Neural progenitor cell (in vitro differentiated cells): ENCODE measurements around the gene THEM5. TPM values are rescaled to one million over a fixed set of nuclear protein-coding genes. Genes with fewer than 3 reads are reported as not detected.
"Not testable (repeated sequence)": the region's sequence is repeated elsewhere in the genome, so short reads cannot be mapped to it uniquely, and the experiment has no call there.

Experiments
- DNase-seq: peaks from one replicate; pipeline ENCODE4 v3.0.0-alpha.2; 2016; ENCODE audit warnings: low spot score
- H2AFZ ChIP-seq: fragments of 200-600 bp; sonication (generic); replicated peaks from 2 replicates; pipeline ENCODE4 v1.6.1; 2016; ENCODE audit warnings: antibody characterized with exemption
- H3F3A ChIP-seq: fragments of 200-600 bp; sonication (generic); 2 replicates; pipeline ENCODE4 v1.6.1; 2016; ENCODE audit warnings: antibody characterized with exemption, low read depth
- H3K27ac ChIP-seq: fragments of 200-600 bp; sonication (generic); 2 replicates; pipeline ENCODE4 v1.5.1; 2016; ENCODE audit warnings: mild to moderate bottlenecking
- H3K27me3 ChIP-seq: fragments of 200-600 bp; sonication (generic); 2 replicates; pipeline ENCODE4 v1.6.1; 2016; ENCODE audit warnings: mild to moderate bottlenecking, moderate library complexity
- H3K36me3 ChIP-seq: fragments of 200-600 bp; sonication (generic); 2 replicates; pipeline ENCODE4 v1.5.1; 2016
- H3K4me1 ChIP-seq: fragments of 200-600 bp; sonication (generic); 2 replicates; pipeline ENCODE4 v1.6.1; 2016; ENCODE audit warnings: mixed run types
- H3K4me2 ChIP-seq: fragments of 200-600 bp; sonication (generic); 2 replicates; pipeline ENCODE4 v1.6.1; 2016
- H3K4me3 ChIP-seq: fragments of 200-600 bp; sonication (generic); 2 replicates; pipeline ENCODE4 v1.5.1; 2016
- H3K79me2 ChIP-seq: fragments of 200-600 bp; sonication (generic); 2 replicates; pipeline ENCODE4 v1.6.1; 2016; ENCODE audit warnings: low read depth
- H3K9ac ChIP-seq: fragments of 200-600 bp; sonication (generic); 2 replicates; pipeline ENCODE4 v1.6.1; 2016
- H3K9me3 ChIP-seq: fragments of 200-600 bp; sonication (generic); 2 replicates; pipeline ENCODE4 v1.5.1; 2016; ENCODE audit warnings: low read depth
- H4K20me1 ChIP-seq: fragments of 200-600 bp; sonication (generic); 2 replicates; pipeline ENCODE4 v1.6.1; 2016; ENCODE audit warnings: low read depth
- H3K27ac Mint-ChIP-seq: 3 replicates; pipeline ENCODE4 v1.8.0; 2021; ENCODE audit warnings: mixed read lengths
- H3K27me3 Mint-ChIP-seq: 2 replicates; pipeline ENCODE4 v1.8.0; 2022; ENCODE audit warnings: low read depth, mild to moderate bottlenecking, inconsistent platforms, moderate library complexity, mixed read lengths; ENCODE audit not compliant: insufficient read depth
- H3K36me3 Mint-ChIP-seq: 3 replicates; pipeline ENCODE4 v1.8.0; 2021; ENCODE audit warnings: mixed read lengths
- H3K4me1 Mint-ChIP-seq: 3 replicates; pipeline ENCODE4 v1.8.0; 2021; ENCODE audit warnings: mixed read lengths
- H3K4me3 Mint-ChIP-seq: 3 replicates; pipeline ENCODE4 v1.8.0; 2021; ENCODE audit warnings: mild to moderate bottlenecking, moderate library complexity, mixed read lengths
- H3K9me3 Mint-ChIP-seq: 3 replicates; pipeline ENCODE4 v1.8.0; 2020; ENCODE audit warnings: mixed read lengths
- EZH2 ChIP-seq: fragments of 200-600 bp; sonication (generic); IDR thresholded peaks from 2 replicates; pipeline ENCODE4 v1.6.1; 2017; ENCODE audit warnings: antibody characterized with exemption, mild to moderate bottlenecking, moderate library complexity
- EZH2phosphoT487 ChIP-seq: fragments of 200-600 bp; sonication (generic); IDR thresholded peaks from 2 replicates; pipeline ENCODE4 v1.6.1; 2017; ENCODE audit warnings: antibody characterized with exemption
- total RNA-seq: library from RNA; depleted of rRNA; stranded (reverse); fragments of >200 nt; gene quantifications from 2 replicates; pipeline ENCODE4 v1.2.3, GENCODE V29; 2015; ENCODE audit warnings: low replicate concordance
- TF ChIP-seq, protein P1 (sequence below): fragments of 200-600 bp; sonication (generic); IDR thresholded peaks from 2 replicates; pipeline ENCODE4 v1.5.1; 2017; ENCODE audit warnings: antibody characterized with exemption, mild to moderate bottlenecking

The THEM5 gene, protein sequence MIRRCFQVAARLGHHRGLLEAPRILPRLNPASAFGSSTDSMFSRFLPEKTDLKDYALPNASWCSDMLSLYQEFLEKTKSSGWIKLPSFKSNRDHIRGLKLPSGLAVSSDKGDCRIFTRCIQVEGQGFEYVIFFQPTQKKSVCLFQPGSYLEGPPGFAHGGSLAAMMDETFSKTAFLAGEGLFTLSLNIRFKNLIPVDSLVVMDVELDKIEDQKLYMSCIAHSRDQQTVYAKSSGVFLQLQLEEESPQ
- not detected in 2 replicates for total RNA-seq

DNA sequence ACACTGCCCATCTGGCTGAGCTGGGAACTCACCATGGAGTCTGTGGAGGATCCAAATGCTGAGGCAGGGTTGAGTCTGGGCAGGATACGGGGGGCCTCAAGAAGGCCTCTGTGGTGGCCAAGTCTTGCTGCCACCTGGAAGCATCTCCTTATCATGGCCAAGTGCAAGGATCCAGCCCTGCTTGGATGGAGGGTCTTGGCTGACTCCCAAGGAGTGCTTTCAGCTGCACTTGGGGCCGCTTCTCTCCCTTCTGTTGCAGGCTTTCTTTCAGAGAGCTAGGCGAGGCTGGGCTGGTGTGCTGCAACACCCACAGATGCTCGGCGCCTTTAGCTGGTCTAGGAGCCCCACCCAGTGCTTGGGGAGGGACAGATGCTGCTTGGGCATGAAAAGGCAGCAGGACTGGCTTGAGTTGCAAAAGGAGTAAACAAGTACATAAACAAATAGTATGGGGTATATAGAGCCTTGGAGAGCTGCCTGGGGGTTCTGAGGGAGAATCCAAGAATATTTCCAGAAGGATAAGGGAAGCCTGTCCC, at the start of gene THEM5:
TSS of gene THEM5 (minus strand) at position 302 of the 533 bp plus-strand sequence. CDS start at position 155, 147 bp downstream.
- Mint-ChIP-seq H3K4me3 (no peak within 1 kb of the TSS), H3K27me3 (peaks cover 10% of the 10 kb centered on the region), H3K4me1 (peaks cover 3% of the 10 kb centered on the region), H3K9me3 (no peaks in the 10 kb centered on the region), H3K36me3 (no peaks in the 10 kb centered on the region), H3K27ac (no peak within 1 kb of the TSS)
- no peaks in the 10 kb centered on the region for H3F3A ChIP-seq
- DNase-seq = no peak
- no peaks in the 10 kb centered on the region for H3K4me1 ChIP-seq
- no peaks in the 10 kb centered on the region for H4K20me1 ChIP-seq
- H3K4me3 ChIP-seq = no peak within 1 kb of the TSS
- no peaks in the 10 kb centered on the region for H3K27me3 ChIP-seq
- no peak within 1 kb of the TSS for H3K4me2 ChIP-seq
- no peak for TF ChIP-seq EZH2phosphoT487
- TF ChIP-seq EZH2 = no peak
- TF ChIP-seq, protein P1, sequence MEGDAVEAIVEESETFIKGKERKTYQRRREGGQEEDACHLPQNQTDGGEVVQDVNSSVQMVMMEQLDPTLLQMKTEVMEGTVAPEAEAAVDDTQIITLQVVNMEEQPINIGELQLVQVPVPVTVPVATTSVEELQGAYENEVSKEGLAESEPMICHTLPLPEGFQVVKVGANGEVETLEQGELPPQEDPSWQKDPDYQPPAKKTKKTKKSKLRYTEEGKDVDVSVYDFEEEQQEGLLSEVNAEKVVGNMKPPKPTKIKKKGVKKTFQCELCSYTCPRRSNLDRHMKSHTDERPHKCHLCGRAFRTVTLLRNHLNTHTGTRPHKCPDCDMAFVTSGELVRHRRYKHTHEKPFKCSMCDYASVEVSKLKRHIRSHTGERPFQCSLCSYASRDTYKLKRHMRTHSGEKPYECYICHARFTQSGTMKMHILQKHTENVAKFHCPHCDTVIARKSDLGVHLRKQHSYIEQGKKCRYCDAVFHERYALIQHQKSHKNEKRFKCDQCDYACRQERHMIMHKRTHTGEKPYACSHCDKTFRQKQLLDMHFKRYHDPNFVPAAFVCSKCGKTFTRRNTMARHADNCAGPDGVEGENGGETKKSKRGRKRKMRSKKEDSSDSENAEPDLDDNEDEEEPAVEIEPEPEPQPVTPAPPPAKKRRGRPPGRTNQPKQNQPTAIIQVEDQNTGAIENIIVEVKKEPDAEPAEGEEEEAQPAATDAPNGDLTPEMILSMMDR = no peak
- no peaks in the 10 kb centered on the region for H3K9me3 ChIP-seq
- no peaks in the 10 kb centered on the region for H3K36me3 ChIP-seq
- no peak within 1 kb of the TSS for H3K27ac ChIP-seq
- H3K9ac ChIP-seq = no peak within 1 kb of the TSS
- H2AFZ ChIP-seq = no peak within 1 kb of the TSS
- H3K79me2 ChIP-seq = no peaks in the 10 kb centered on the region

DNA sequence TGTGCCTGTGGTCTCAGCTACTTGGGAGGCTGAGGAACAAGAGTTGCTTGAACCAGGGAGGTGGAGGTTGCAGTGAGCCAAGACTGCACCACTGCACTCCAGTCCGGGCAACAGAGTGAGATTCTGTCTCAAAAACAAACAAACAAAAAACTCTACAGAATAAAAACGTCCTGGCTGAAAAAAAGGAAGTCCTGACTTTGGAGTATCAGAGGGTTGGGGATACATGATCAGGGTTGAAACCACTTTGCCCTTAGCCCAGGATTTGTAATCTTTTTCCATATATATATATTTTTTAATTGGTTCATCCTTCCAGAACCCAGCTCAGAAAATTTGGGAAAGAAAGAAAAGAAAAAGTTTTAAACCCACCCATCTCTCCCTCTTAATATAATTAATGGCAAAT, 49.3 kb upstream of the THEM5 start:
- no peaks in the 10 kb centered on the region for H3K79me2 ChIP-seq
- no peak for DNase-seq
- no peak overlapping the region for H3K4me2 ChIP-seq
- no peaks in the 10 kb centered on the region for H3K27me3 ChIP-seq
- Mint-ChIP-seq H3K36me3 (peaks cover 24% of the 10 kb centered on the region), H3K4me3 (no peak overlapping the region), H3K27me3 (peaks cover under 1% of the 10 kb centered on the region), H3K4me1 (no peaks in the 10 kb centered on the region), H3K27ac (no peak overlapping the region), H3K9me3 (peaks cover 51% of the 10 kb centered on the region)
- no peak overlapping the region for H3K9ac ChIP-seq
- peaks cover 5% of the 10 kb centered on the region for H3K9me3 ChIP-seq
- H4K20me1 ChIP-seq = no peaks in the 10 kb centered on the region
- H3F3A ChIP-seq = no peaks in the 10 kb centered on the region
- no peaks in the 10 kb centered on the region for H3K4me1 ChIP-seq
- TF ChIP-seq, protein P1 = no peak
- TF ChIP-seq EZH2 (no peak), EZH2phosphoT487 (no peak)
- H3K27ac ChIP-seq = no peak overlapping the region
- H3K36me3 ChIP-seq = no peaks in the 10 kb centered on the region
- no peak overlapping the region for H2AFZ ChIP-seq
- no peak overlapping the region for H3K4me3 ChIP-seq

DNA sequence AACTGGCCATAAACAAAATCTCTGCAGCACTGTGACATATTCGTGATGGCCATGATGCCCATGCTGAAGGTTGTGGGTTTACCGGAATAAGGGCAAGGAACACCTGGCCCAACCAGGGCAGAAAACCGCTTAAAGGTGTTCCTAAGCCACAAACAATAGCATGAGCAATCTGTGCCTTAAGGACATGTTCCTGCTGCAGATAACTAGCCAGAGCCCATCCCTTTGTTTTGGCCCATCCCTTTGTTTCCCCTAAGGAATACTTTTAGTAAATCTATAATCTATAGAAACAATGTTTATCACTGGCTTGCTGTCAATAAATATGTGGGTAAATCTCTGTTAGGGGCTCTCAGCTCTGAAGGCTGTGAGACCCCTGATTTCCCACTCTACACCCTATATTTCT, 47.3 kb upstream of the THEM5 start:
- H3K9me3 Mint-ChIP-seq = peaks cover 39% of the 10 kb centered on the region
- not testable (repeated sequence) for H3K4me3 ChIP-seq

DNA sequence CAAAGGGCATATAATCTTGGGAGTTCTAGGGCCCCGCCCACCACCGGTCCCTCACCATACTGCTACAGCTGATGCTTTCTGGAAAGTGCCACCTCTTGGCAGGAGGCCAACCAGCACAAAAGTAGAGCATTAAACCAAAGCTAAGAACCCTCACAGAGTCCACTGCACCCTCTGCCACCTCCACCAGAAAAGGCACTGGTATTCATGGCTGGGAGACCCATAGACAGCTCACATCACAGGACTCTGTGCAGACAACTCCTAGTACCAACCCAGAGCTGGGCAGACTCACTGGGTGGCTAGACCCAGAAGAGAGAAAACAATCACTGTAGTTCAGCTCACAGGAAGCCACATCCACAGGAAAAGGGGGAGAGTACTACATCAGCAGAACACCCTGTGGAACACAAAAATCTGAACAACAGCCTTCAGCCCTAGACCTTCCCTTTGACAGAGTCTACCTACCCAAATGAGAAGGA, 45.0 kb upstream of the THEM5 start:
- peaks cover 32% of the 10 kb centered on the region for H3K9me3 Mint-ChIP-seq

More for the DNA sequence above, 47.3 kb upstream of the THEM5 start:
- H3K4me1 Mint-ChIP-seq, DNase-seq, H3K4me3 Mint-ChIP-seq, H3K36me3 ChIP-seq, H3K27ac Mint-ChIP-seq, H3K4me2 ChIP-seq, H3K79me2 ChIP-seq, H3K27ac ChIP-seq, H2AFZ ChIP-seq, H4K20me1 ChIP-seq, H3K27me3 Mint-ChIP-seq, H3F3A ChIP-seq, H3K27me3 ChIP-seq, H3K9me3 ChIP-seq, H3K9ac ChIP-seq, H3K4me1 ChIP-seq: not testable (repeated sequence)
- H3K36me3 Mint-ChIP-seq = peaks cover 16% of the 10 kb centered on the region

More for the DNA sequence above, 45.0 kb upstream of the THEM5 start:
- Histone ChIP-seq H3K79me2 (no peaks in the 10 kb centered on the region), H3K36me3 (no peaks in the 10 kb centered on the region), H3K4me2 (no peak overlapping the region), H4K20me1 (no peaks in the 10 kb centered on the region), H3K27me3 (no peaks in the 10 kb centered on the region), H3K9me3 (peaks cover 3% of the 10 kb centered on the region), H3K27ac (no peak overlapping the region), H3K9ac (no peak overlapping the region), H3K4me3 (no peak overlapping the region), H2AFZ (no peak overlapping the region), H3K4me1 (no peaks in the 10 kb centered on the region), H3F3A (no peaks in the 10 kb centered on the region)
- no peak for DNase-seq
- no peaks in the 10 kb centered on the region for H3K27me3 Mint-ChIP-seq
- no peak overlapping the region for H3K27ac Mint-ChIP-seq
- peaks cover 9% of the 10 kb centered on the region for H3K36me3 Mint-ChIP-seq
- no peak overlapping the region for H3K4me3 Mint-ChIP-seq
- TF ChIP-seq, protein P1 = no peak
- no peak for TF ChIP-seq EZH2phosphoT487
- no peak for TF ChIP-seq EZH2
- H3K4me1 Mint-ChIP-seq = no peaks in the 10 kb centered on the region
